Adipocyte (in vitro differentiated cells): Measurements from ENCODE around the gene PRPF31.

ENCODE experiments used
- DNase-seq: peaks from one replicate; pipeline ENCODE4 v3.0.0-alpha.2; 2015; ENCODE audit warnings: low read depth
- H3K27me3 ChIP-seq: replicated peaks from 2 replicates; pipeline ENCODE4 v1.7.0; 2013; ENCODE audit warnings: mild to moderate bottlenecking, low read length, moderate library complexity; ENCODE audit not compliant: control insufficient read depth, insufficient read depth
- H3K36me3 ChIP-seq: 2 replicates; pipeline ENCODE4 v1.7.0; 2013; ENCODE audit warnings: low read length, mild to moderate bottlenecking, moderate library complexity; ENCODE audit not compliant: control insufficient read depth, insufficient read depth, severe bottlenecking
- H3K4me1 ChIP-seq: 2 replicates; pipeline ENCODE4 v1.7.0; 2013; ENCODE audit warnings: mild to moderate bottlenecking, low read length, moderate library complexity; ENCODE audit not compliant: control insufficient read depth, insufficient read depth
- H3K4me3 ChIP-seq: 2 replicates; pipeline ENCODE4 v1.7.0; 2013; ENCODE audit warnings: mild to moderate bottlenecking, low read length, moderate library complexity
- H3K9ac ChIP-seq: 2 replicates; pipeline ENCODE4 v1.7.0; 2013; ENCODE audit warnings: mild to moderate bottlenecking, low read length, moderate library complexity
- H3K9me3 ChIP-seq: 2 replicates; pipeline ENCODE4 v1.7.0; 2013; ENCODE audit warnings: mild to moderate bottlenecking, low read length, moderate library complexity; ENCODE audit not compliant: control insufficient read depth

PRPF31 gene

GRCh38 chr19:54114340-54115108, 1.0 kb upstream of the PRPF31 start:
- DNase-seq: peak; percentile 12
- peaks cover 27% of the 10 kb centered on the region for H3K36me3 ChIP-seq
- H3K27me3 ChIP-seq: no peaks in the 10 kb centered on the region
- H3K4me1 ChIP-seq: peaks cover 12% of the 10 kb centered on the region
- peak overlapping the region; percentile 90 for H3K4me3 ChIP-seq
- peak overlapping the region; percentile 93 for H3K9ac ChIP-seq
- no peaks in the 10 kb centered on the region for H3K9me3 ChIP-seq

DNA sequence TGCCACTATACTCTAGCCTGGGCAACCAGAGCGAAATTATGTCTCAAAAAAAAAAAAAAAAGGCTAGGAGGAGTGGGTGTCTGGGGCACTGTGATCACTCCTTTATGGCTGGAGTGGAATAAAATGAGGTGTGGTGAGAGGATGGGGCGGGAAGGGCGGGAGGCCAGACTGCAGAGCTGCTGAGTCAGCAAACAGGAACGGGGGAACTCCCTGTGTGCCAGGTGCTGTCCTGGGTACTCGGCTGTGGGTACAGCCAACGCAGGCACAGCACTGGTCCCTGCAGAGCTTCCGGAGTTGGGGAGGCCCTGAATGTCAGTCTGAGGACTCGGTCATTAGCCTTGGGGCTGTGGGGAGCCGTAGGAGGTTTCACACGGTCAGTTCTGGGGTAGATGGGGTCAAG, 5.7 kb downstream of the PRPF31 start:
- H3K36me3 ChIP-seq: peaks cover 72% of the 10 kb centered on the region
- H3K4me1 ChIP-seq: peaks cover 4% of the 10 kb centered on the region
- H3K9me3 ChIP-seq: no peaks in the 10 kb centered on the region
- H3K9ac ChIP-seq: no peak overlapping the region
- H3K27me3 ChIP-seq: no peaks in the 10 kb centered on the region
- DNase-seq: no peak
- no peak overlapping the region for H3K4me3 ChIP-seq

DNA sequence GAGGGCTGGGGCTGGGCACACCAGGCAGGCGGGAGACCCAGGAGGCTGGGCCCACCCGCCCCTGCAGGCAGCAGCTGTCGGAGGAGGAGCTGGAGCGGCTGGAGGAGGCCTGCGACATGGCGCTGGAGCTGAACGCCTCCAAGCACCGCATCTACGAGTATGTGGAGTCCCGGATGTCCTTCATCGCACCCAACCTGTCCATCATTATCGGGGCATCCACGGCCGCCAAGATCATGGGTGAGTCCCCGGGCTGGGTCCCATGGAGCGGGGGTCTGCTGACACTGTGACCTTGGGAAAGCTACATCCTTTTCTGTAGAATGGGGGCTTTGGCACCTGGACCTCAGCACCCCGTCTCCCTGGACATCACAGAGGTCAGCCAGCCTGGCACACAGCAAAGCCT, 8.1 kb downstream of the PRPF31 start:
- DNase-seq: no peak
- Histone ChIP-seq H3K4me3 (no peak overlapping the region), H3K9me3 (no peaks in the 10 kb centered on the region), H3K27me3 (no peaks in the 10 kb centered on the region), H3K36me3 (peaks cover 84% of the 10 kb centered on the region), H3K4me1 (no peaks in the 10 kb centered on the region), H3K9ac (no peak overlapping the region)

GRCh38 chr19:54124393-54124792, 8.8 kb downstream of the PRPF31 start:
- Histone ChIP-seq H3K36me3 (peaks cover 86% of the 10 kb centered on the region), H3K9ac (no peak overlapping the region), H3K4me1 (no peaks in the 10 kb centered on the region), H3K4me3 (no peak overlapping the region), H3K9me3 (no peaks in the 10 kb centered on the region), H3K27me3 (no peaks in the 10 kb centered on the region)
- DNase-seq: no peak

DNA sequence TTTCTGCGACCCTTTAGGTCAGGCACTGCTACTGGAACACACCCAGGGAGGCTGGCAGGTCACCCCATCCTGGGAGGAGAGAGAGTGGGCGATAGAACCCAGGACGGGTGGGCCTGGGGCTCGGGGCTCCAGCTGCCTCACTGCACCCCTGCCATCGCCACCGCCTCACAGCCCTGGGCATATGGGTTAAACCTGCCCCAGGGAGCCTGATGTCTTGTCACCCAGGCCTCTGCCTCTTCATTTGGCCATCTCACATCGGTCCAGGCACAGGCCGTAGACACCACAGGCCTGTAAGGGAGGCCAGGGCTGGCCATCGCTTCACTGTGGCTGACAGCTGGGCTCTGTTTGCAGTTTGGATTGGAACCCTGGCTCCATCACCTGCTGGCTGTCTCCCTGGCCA, 10.2 kb downstream of the PRPF31 start:
- no peaks in the 10 kb centered on the region for H3K4me1 ChIP-seq
- DNase-seq: no peak
- H3K36me3 ChIP-seq: peaks cover 80% of the 10 kb centered on the region
- no peaks in the 10 kb centered on the region for H3K9me3 ChIP-seq
- H3K9ac ChIP-seq: no peak overlapping the region
- no peaks in the 10 kb centered on the region for H3K27me3 ChIP-seq
- H3K4me3 ChIP-seq: no peak overlapping the region

- Histone ChIP-seq H3K9ac (no peak overlapping the region), H3K4me1 (no peaks in the 10 kb centered on the region), H3K4me3 (no peak overlapping the region), H3K9me3 (no peaks in the 10 kb centered on the region), H3K36me3 (peaks cover 76% of the 10 kb centered on the region), H3K27me3 (no peaks in the 10 kb centered on the region)
- no peak for DNase-seq
Observed at GRCh38 chr19:54127688-54128440, 12.3 kb downstream of the PRPF31 start.

- DNase-seq: no peak
- H3K9ac ChIP-seq: no peak overlapping the region
- no peaks in the 10 kb centered on the region for H3K4me1 ChIP-seq
- no peaks in the 10 kb centered on the region for H3K27me3 ChIP-seq
- H3K36me3 ChIP-seq: peaks cover 71% of the 10 kb centered on the region
- H3K4me3 ChIP-seq: no peak overlapping the region
- H3K9me3 ChIP-seq: no peaks in the 10 kb centered on the region
Observed at GRCh38 chr19:54128441-54128725, 12.8 kb downstream of the PRPF31 start.

- Histone ChIP-seq H3K4me3 (no peak overlapping the region), H3K36me3 (peaks cover 65% of the 10 kb centered on the region), H3K9ac (no peak overlapping the region), H3K27me3 (peaks cover 2% of the 10 kb centered on the region), H3K9me3 (no peaks in the 10 kb centered on the region), H3K4me1 (no peaks in the 10 kb centered on the region)
- DNase-seq: no peak
Observed at GRCh38 chr19:54128796-54129616, 13.5 kb downstream of the PRPF31 start.

- no peak overlapping the region for H3K4me3 ChIP-seq
- peaks cover 59% of the 10 kb centered on the region for H3K36me3 ChIP-seq
- peaks cover 2% of the 10 kb centered on the region for H3K27me3 ChIP-seq
- no peaks in the 10 kb centered on the region for H3K9me3 ChIP-seq
- H3K4me1 ChIP-seq: no peaks in the 10 kb centered on the region
- no peak for DNase-seq
- no peak overlapping the region for H3K9ac ChIP-seq
Observed at GRCh38 chr19:54129617-54129996, 14.1 kb downstream of the PRPF31 start.

- Histone ChIP-seq H3K27me3 (peaks cover 2% of the 10 kb centered on the region), H3K4me3 (no peak overlapping the region), H3K4me1 (peaks cover 10% of the 10 kb centered on the region), H3K9me3 (no peaks in the 10 kb centered on the region), H3K9ac (no peak overlapping the region), H3K36me3 (peaks cover 28% of the 10 kb centered on the region)
- DNase-seq: no peak
Observed at GRCh38 chr19:54133312-54133956, 17.9 kb downstream of the PRPF31 start.
